Measurements from ENCODE around the gene ESRRA.
A peak's percentile ranks its signal among the peaks of the same experiment; 100 is the strongest.

DNA sequence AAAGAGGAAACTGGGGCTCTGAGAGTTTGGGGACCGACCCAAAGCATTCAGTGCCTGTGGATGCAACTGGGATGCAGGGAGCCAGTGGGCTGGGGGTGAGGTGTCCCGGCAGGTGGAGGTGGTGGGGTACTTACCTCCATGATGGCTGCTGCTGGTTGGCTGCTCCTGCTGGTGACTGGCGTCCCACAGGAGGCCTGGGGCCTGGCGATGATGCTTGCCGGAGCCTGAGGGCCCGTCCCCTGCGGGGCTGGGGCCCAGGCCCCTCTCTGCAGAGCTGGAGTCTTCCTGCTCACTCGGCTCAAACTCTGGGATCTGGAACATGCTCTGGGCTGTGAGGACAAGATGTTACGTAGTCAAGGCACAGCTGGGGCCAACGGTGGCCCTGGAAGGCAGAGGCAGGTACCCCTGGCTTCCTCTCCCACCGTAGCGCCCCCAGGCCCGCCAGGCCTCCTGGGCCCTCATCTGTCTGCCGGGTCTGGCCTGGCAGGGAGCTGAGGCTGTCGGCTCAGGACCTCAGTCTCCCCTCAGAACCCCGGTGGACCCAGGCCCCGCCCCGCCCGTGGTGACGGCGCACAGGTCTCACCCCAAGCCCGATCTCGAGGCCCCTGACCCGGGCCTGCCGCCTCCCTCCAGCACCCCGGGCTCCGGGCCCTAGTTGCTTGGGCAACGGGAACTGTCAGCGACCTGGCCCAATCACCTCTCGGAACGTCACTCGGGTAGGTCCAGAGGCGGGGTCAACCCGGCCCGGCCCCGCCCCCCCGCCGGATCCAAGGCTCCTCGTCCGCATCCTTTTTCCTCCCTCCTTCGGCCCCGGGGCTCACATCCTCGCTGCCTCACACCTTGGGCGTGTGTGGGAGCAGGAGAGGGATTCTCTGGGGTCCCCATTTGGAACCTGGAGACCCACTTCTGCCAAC, 21.0 kb upstream of the ESRRA start, which contains the start of gene BAD:
- TF ChIP-seq, protein P1, sequence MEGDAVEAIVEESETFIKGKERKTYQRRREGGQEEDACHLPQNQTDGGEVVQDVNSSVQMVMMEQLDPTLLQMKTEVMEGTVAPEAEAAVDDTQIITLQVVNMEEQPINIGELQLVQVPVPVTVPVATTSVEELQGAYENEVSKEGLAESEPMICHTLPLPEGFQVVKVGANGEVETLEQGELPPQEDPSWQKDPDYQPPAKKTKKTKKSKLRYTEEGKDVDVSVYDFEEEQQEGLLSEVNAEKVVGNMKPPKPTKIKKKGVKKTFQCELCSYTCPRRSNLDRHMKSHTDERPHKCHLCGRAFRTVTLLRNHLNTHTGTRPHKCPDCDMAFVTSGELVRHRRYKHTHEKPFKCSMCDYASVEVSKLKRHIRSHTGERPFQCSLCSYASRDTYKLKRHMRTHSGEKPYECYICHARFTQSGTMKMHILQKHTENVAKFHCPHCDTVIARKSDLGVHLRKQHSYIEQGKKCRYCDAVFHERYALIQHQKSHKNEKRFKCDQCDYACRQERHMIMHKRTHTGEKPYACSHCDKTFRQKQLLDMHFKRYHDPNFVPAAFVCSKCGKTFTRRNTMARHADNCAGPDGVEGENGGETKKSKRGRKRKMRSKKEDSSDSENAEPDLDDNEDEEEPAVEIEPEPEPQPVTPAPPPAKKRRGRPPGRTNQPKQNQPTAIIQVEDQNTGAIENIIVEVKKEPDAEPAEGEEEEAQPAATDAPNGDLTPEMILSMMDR (IDR thresholded peaks at IDR 0.05), result no peak
- TF ChIP-seq POLR2A (IDR thresholded peaks at IDR 0.05), result peak; percentile 36
